GM21528 (cell line): ENCODE results near the gene TAS2R14.

Source experiments
- ATAC-seq: cut with Tn5 transposase; IDR thresholded peaks from one replicate; pipeline ENCODE4 v1.9.1; 2021; ENCODE audit warnings: mild to moderate bottlenecking, moderate library complexity; ENCODE audit not compliant: unreplicated experiment, low FRiP score

Gene TAS2R14, protein sequence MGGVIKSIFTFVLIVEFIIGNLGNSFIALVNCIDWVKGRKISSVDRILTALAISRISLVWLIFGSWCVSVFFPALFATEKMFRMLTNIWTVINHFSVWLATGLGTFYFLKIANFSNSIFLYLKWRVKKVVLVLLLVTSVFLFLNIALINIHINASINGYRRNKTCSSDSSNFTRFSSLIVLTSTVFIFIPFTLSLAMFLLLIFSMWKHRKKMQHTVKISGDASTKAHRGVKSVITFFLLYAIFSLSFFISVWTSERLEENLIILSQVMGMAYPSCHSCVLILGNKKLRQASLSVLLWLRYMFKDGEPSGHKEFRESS

DNA sequence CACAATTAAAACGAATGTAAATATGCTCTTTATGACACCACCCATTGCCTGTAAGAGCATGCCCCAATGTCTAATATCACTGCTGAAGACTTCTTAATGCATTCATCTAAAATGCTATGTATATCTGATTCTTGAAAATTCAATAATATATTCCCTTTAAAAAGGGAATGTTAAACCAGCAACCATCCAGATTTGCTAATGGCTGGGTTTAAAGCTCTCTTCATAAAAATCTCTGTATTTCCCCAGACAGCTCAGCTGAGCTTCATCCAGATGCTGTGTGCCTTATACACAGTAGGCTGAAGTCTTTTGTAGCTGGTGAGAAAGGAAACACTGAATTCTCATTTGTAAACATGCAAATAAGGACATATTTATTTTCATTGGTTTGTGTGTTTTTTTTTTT is at the start of gene TAS2R14:
Gene TAS2R14, minus strand, starts transcription at position 101 of the 400 bp plus-strand sequence. Its CDS starts 56 bp downstream, at position 45.
- no peak for ATAC-seq

- no peak for ATAC-seq
Observed at GRCh38 chr12:10986812-10987211, 47.7 kb upstream of the TAS2R14 start, which contains the start of gene TAS2R50. Gene TAS2R50, minus strand, starts transcription at chr12:10986912. Its CDS starts 52 bp downstream, at chr12:10986860.

DNA sequence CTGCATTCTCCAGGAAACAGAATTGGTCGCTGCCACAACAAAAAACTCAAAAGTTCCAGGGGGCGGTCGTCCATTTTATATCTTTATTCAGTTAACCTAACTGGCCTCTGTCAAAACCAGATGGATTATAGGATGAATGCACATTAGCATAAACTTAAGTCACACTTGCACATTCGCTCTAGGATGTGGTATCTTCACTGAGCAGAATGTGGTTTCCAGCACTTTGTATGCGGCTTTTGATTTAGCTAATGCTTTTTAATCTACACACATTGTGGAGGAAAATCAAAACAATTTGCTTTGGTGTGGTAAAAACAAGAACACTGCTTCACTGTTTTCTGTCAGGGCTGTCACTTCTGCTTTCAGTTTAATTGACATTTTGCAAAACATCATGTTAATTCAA is 43.2 kb upstream of the TAS2R14 start:
- no peak for ATAC-seq

- ATAC-seq, result no peak
Observed at GRCh38 chr12:10974965-10975364, 35.9 kb upstream of the TAS2R14 start.

GRCh38 chr12:10968765-10969456 is 29.8 kb upstream of the TAS2R14 start:
- no peak for ATAC-seq

- no peak for ATAC-seq
Observed at GRCh38 chr12:10967409-10967808, 28.3 kb upstream of the TAS2R14 start.

- no peak for ATAC-seq
Observed at GRCh38 chr12:10966314-10966713, 27.3 kb upstream of the TAS2R14 start.

DNA sequence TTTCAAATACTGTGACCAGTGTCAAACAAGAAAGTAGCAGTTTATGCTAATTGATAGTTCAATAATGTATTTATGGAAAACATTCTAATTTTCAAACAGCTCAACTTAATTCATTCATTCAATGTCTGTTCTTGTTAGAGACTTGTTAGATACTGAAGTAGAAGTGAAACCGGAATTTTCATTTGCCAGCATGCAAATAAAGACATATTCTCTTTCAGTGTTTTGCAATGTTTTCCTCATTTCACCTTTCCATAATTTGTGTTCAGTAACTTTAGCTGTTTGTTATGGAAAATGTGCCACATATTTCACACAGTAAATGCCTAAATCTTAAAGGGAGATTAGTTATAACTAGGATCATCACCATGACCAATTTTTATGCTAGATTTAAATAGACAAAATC is 26.4 kb upstream of the TAS2R14 start:
- no peak for ATAC-seq

- no peak for ATAC-seq
Observed at GRCh38 chr12:10960211-10960610, 21.1 kb upstream of the TAS2R14 start.

- no peak for ATAC-seq
Observed at GRCh38 chr12:10959804-10960203, 20.7 kb upstream of the TAS2R14 start.

DNA sequence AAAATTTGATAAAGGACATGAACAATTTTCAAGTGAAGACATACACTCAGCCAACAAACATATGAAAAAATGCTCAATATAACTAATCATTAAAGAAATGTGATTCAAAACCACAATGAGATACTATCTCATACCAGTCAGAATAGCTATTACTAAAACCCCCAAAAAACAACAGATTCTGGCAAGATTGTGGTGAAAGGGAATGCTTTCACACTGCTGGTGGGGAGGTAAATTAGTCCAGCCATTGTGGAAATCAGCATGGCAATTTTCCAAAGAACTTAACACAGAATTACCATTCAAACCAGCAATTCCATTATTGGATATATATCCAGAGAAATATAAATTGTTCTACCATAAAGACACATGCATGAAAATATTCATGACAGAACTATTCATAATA is 18.7 kb upstream of the TAS2R14 start:
- no peak for ATAC-seq

- no peak for ATAC-seq
Observed at GRCh38 chr12:10956085-10956484, 17.0 kb upstream of the TAS2R14 start.

DNA sequence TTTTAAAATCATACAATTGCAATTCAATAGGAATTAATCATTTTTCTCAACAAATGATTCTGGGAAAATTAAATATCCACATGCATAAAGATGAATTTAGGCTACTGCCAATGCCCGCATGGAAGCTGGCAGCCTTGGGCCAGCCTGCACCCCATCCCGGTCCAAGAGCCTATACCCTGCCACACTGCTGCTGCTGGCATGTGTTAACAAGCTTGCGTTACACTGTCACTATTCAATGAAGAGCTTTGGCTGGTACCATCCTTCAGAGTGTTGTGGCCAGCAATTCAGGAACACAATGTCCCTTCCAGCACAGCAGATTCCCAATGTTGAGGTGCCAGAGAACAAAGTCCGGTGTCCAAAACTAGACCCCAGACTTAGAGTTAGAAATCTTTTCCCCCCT is 13.6 kb upstream of the TAS2R14 start:
- ATAC-seq, result no peak

GRCh38 chr12:10943167-10943566 is 4.1 kb upstream of the TAS2R14 start:
- ATAC-seq, result no peak

DNA sequence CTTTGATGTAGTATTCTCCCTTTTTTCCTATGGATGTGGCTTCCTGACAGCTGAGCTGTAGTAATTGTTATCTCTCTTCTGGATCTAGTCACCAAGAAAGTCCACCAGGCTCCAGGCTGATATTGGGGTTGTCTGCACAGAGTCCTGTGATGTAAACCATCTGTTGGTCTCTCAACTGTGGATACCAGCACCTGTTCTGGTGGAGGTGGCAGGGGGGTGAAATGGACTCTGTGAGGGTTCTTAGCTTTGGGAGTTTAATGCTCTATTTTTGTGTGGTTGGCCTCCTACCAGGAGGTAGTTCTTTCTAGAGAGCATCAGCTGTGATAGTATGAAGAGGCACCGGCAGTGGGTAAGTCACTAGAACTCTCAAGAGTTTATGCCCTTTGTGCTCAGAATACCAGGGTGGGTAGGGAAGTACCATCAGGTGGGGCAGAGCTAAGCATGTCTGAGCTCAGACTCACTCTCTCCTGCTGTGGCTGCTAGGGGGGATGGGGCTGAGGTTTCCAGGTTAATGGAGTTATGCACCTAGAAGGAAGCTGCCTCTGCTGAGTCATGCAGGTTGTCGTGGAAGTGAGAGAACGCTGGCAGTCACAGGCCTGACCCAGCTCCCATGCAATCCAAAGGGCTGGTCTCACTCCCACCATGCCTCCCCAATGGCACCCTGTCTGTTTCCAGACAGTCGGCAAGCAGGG is 3.0 kb upstream of the TAS2R14 start:
- ATAC-seq, result no peak

DNA sequence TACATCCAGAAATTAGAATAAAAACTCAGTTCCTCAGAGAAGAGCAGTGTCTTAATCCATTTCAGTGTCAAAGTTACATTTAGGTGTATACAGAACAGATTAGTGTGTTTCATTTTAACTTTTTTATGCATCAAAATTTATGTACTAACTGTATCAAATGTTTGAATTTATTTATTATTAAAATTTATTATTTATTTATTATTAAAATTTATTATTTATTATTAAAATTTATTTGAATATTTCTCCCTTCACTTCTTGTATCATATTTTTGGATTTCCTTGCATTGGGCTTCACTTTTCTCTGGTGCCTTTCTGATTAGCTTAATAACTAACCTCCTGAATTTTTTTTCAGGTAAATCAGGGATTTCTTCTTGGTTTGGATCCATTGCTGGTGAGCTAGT is 2.3 kb upstream of the TAS2R14 start:
- ATAC-seq, result no peak

DNA sequence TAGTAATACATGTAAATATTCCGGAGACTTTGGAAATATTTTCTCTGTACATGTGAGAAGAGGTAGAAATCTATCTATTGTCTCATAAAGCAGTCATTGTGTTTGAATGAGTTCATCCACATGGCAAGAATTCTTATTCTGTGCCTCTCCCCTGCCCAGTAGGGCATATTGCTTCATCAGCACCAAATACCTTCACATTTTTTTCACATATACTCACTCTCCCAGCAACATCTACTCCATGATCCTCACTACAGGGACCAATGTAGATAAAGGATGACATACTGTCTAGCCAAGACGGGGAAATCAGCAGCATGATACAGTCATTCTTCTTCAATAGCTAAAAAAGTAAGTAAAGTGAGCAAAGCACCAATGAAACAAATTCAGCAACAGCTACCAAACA is 1.3 kb upstream of the TAS2R14 start:
- ATAC-seq, result no peak

DNA sequence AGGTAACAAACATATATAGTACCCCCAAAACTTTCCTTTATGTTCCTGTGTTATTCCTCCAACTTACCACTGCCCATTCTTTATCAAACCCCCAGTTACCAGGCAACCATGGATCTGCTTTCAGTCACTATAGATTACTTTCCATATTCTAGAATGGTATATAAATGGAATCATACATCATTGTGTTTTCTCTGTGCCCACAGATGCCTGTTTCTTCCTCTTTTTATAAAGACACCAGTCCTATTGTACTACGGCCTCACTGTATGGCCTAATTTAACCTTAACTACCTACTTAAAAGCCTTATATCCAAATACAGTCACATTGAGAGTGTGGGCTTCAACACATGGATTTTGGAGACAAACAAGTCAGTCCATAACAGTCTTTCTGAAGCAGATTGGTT is 2.6 kb downstream of the TAS2R14 start:
- ATAC-seq, result no peak

GRCh38 chr12:10928746-10929286 is 10.2 kb downstream of the TAS2R14 start, which contains the start of gene PRH2:
Gene PRH2, plus strand, starts transcription at chr12:10929236. Its CDS starts 38 bp downstream, at chr12:10929274.
- ATAC-seq, result no peak

DNA sequence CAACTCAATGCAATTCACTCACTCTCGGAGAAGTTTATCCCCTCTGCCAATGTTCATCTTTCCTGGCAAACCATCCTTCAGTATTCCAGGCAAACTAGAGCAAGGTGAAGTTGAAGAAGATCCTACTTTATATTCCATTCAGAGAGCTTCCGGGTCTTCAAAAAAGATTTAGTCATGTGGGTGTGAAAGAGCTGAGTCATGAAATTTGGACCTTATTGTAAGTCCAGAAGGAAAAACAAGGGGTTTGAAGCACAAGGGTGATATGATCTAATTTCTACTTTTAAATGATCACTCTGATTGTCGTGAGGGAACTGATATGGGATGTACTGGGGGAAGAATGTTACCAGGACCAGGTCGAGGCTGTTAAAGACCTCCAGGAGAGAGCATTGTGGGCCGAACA is 12.8 kb downstream of the TAS2R14 start:
- ATAC-seq, result no peak

- ATAC-seq, result no peak
Observed at GRCh38 chr12:10919809-10920208, 19.3 kb downstream of the TAS2R14 start.
